OCI-LY3 (cell line): ENCODE results near the gene CPED1.

Source experiments
- EZH2phosphoT487 ChIP-seq: fragments of 200-600 bp; shearing (Covaris generic); IDR thresholded peaks from 2 replicates; pipeline ENCODE4 v1.6.1; 2018; ENCODE audit warnings: antibody characterized with exemption, mixed run types, low read depth
- TF ChIP-seq, protein P1 (sequence below): fragments of 200-600, 300-600 bp; sonication (generic); IDR thresholded peaks from 2 replicates; pipeline ENCODE4 v1.5.1; 2014; ENCODE audit warnings: antibody characterized with exemption, low read length, low read depth

DNA sequence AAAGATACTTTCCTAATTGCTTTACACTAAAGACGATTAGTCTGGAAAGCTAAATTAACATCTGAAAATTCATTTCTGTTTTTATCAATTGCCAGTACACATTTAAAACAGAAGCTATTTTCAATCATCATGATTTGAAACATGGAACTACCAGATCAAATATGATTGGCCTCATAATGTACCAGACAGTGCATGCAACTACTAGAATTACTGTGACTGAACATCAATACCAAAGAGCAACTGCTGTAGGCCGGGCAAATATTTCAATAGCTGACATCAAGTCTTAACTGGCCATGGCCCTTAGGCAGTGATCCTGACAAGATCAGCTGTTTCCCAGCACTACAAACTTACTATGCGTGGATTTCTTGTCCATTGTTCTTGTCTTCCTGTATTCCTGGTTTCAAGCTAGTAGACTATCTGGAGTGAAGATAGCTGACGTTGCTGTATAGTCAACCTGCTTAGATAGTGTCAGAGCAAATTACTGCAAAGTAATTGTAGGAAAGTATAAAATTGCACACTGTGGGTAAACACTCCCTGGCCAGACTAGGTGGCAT lies 318.6 kb downstream of the CPED1 start:
- TF ChIP-seq, protein P1, sequence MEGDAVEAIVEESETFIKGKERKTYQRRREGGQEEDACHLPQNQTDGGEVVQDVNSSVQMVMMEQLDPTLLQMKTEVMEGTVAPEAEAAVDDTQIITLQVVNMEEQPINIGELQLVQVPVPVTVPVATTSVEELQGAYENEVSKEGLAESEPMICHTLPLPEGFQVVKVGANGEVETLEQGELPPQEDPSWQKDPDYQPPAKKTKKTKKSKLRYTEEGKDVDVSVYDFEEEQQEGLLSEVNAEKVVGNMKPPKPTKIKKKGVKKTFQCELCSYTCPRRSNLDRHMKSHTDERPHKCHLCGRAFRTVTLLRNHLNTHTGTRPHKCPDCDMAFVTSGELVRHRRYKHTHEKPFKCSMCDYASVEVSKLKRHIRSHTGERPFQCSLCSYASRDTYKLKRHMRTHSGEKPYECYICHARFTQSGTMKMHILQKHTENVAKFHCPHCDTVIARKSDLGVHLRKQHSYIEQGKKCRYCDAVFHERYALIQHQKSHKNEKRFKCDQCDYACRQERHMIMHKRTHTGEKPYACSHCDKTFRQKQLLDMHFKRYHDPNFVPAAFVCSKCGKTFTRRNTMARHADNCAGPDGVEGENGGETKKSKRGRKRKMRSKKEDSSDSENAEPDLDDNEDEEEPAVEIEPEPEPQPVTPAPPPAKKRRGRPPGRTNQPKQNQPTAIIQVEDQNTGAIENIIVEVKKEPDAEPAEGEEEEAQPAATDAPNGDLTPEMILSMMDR: no peak
- no peak for TF ChIP-seq EZH2phosphoT487
